ENCODE measurements around the gene CCKAR. TPM values are rescaled to one million over a fixed set of nuclear protein-coding genes. Genes with fewer than 3 reads are reported as not detected.
"Not testable (repeated sequence)": the region's sequence is repeated elsewhere in the genome, so short reads cannot be mapped to it uniquely, and the experiment has no call there.

The CCKAR gene
- total and polyA plus RNA-seq, 2 experiments from 2014 or later = 0.77 TPM; not detected in 1

- WGBS (ENCODE audit: low lambda C conversion rate, missing lambda C conversion rate) = 89% methylated on average over 4 of the region's 4 CpGs
- no peak for DNase-seq (ENCODE audit: low spot score)
- H3K4me3 ChIP-seq = no peak overlapping the region
These were observed 17.0 kb upstream of the CCKAR start for GRCh38 chr4:26507286-26507685.

GRCh38 chr4:26503844-26504243, 13.6 kb upstream of the CCKAR start:
- no peak overlapping the region for H3K4me2 ChIP-seq
- no peak for DNase-seq (ENCODE audit: low spot score)
- no peak for TF ChIP-seq CTCF (IDR thresholded peaks at IDR 0.05; ENCODE audit: poor library complexity)
- TF ChIP-seq EZH2 (IDR thresholded peaks at IDR 0.05; ENCODE audit: borderline replicate concordance) = no peak
- no peak for TF ChIP-seq EZH2phosphoT487 (IDR thresholded peaks at IDR 0.05; ENCODE audit: low read depth, severe bottlenecking, unreplicated experiment)

More at GRCh38 chr4:26507286-26507685, 17.0 kb upstream of the CCKAR start:
- Histone ChIP-seq H3K27ac (no peak overlapping the region), H3K79me2 (no peaks in the 10 kb centered on the region), H3K4me2 (no peak overlapping the region), H4K20me1 (ENCODE audit: insufficient read depth, poor library complexity, severe bottlenecking) (no peaks in the 10 kb centered on the region), H3K9me3 (ENCODE audit: low read depth) (no peaks in the 10 kb centered on the region), H2AFZ (no peak overlapping the region), H3K36me3 (replicated peaks; ENCODE audit: insufficient read depth, low read depth) (no peaks in the 10 kb centered on the region), H3K9me2 (replicated peaks; ENCODE audit: insufficient read depth) (no peaks in the 10 kb centered on the region), H3K27me3 (no peaks in the 10 kb centered on the region), H3K4me1 (ENCODE audit: insufficient read depth) (no peaks in the 10 kb centered on the region)
- TF ChIP-seq EZH2phosphoT487 (IDR thresholded peaks at IDR 0.05; ENCODE audit: low read depth, severe bottlenecking, unreplicated experiment) (no peak), CTCF (IDR thresholded peaks at IDR 0.05; ENCODE audit: poor library complexity) (no peak), EZH2 (IDR thresholded peaks at IDR 0.05; ENCODE audit: borderline replicate concordance) (no peak)

GRCh38 chr4:26503427-26503826, 13.1 kb upstream of the CCKAR start:
- 52% methylated on average over 5 of the region's 5 CpGs for WGBS (ENCODE audit: low lambda C conversion rate, missing lambda C conversion rate)
- Histone ChIP-seq H3K4me3 (no peak overlapping the region), H3K9me3 (ENCODE audit: low read depth) (no peaks in the 10 kb centered on the region), H4K20me1 (ENCODE audit: insufficient read depth, poor library complexity, severe bottlenecking) (no peaks in the 10 kb centered on the region), H3K4me2 (no peak overlapping the region), H3K4me1 (ENCODE audit: insufficient read depth) (no peaks in the 10 kb centered on the region), H3K9me2 (replicated peaks; ENCODE audit: insufficient read depth) (no peaks in the 10 kb centered on the region), H3K36me3 (replicated peaks; ENCODE audit: insufficient read depth, low read depth) (no peaks in the 10 kb centered on the region), H2AFZ (no peak overlapping the region), H3K79me2 (no peaks in the 10 kb centered on the region), H3K27me3 (no peaks in the 10 kb centered on the region), H3K27ac (no peak overlapping the region)
- DNase-seq (ENCODE audit: low spot score) = no peak
- no peak for TF ChIP-seq EZH2phosphoT487 (IDR thresholded peaks at IDR 0.05; ENCODE audit: low read depth, severe bottlenecking, unreplicated experiment)
- TF ChIP-seq CTCF (IDR thresholded peaks at IDR 0.05; ENCODE audit: poor library complexity) = no peak
- no peak for TF ChIP-seq EZH2 (IDR thresholded peaks at IDR 0.05; ENCODE audit: borderline replicate concordance)

More at GRCh38 chr4:26503844-26504243, 13.6 kb upstream of the CCKAR start:
- WGBS (ENCODE audit: low lambda C conversion rate, missing lambda C conversion rate) = 71% methylated on average over 4 of the region's 4 CpGs
- Histone ChIP-seq H3K9me3 (ENCODE audit: low read depth) (no peaks in the 10 kb centered on the region), H3K27ac (no peak overlapping the region), H3K9me2 (replicated peaks; ENCODE audit: insufficient read depth) (no peaks in the 10 kb centered on the region), H4K20me1 (ENCODE audit: insufficient read depth, poor library complexity, severe bottlenecking) (no peaks in the 10 kb centered on the region), H2AFZ (no peak overlapping the region), H3K79me2 (no peaks in the 10 kb centered on the region), H3K27me3 (no peaks in the 10 kb centered on the region), H3K4me1 (ENCODE audit: insufficient read depth) (no peaks in the 10 kb centered on the region), H3K4me3 (no peak overlapping the region), H3K36me3 (replicated peaks; ENCODE audit: insufficient read depth, low read depth) (no peaks in the 10 kb centered on the region)

- WGBS (ENCODE audit: low lambda C conversion rate, missing lambda C conversion rate) = 87% methylated on average over 9 of the region's 9 CpGs
- not testable (repeated sequence) for H3K27me3 ChIP-seq; H3K4me1 ChIP-seq (ENCODE audit: insufficient read depth); H3K36me3 ChIP-seq (replicated peaks; ENCODE audit: insufficient read depth, low read depth); H3K4me2 ChIP-seq; H3K79me2 ChIP-seq; H4K20me1 ChIP-seq (ENCODE audit: insufficient read depth, poor library complexity, severe bottlenecking); H3K4me3 ChIP-seq; H2AFZ ChIP-seq; H3K9me2 ChIP-seq (replicated peaks; ENCODE audit: insufficient read depth); H3K9me3 ChIP-seq (ENCODE audit: low read depth); DNase-seq (ENCODE audit: low spot score); H3K27ac ChIP-seq
These were observed 10.3 kb upstream of the CCKAR start for GRCh38 chr4:26500565-26500999.
